Pulmonary artery endothelial cell (primary cell): ENCODE measurements around the gene OR5K2. TPM values are rescaled to one million over a fixed set of nuclear protein-coding genes. Genes with fewer than 3 reads are reported as not detected.
A peak's percentile ranks its signal among the peaks of the same experiment; 100 is the strongest.

Experiments
- DNase-seq: peaks from one replicate; pipeline ENCODE4 v3.0.0-alpha.2; 2011; ENCODE audit warnings: low read depth, low spot score
- total RNA-seq: library from RNA; depleted of rRNA; stranded (reverse); fragments of >200 nt; gene quantifications from 2 replicates; pipeline ENCODE4 v1.2.3, GENCODE V29; 2014

Gene OR5K2
- total RNA-seq, 1 donor from 2014 or later: not detected

DNA sequence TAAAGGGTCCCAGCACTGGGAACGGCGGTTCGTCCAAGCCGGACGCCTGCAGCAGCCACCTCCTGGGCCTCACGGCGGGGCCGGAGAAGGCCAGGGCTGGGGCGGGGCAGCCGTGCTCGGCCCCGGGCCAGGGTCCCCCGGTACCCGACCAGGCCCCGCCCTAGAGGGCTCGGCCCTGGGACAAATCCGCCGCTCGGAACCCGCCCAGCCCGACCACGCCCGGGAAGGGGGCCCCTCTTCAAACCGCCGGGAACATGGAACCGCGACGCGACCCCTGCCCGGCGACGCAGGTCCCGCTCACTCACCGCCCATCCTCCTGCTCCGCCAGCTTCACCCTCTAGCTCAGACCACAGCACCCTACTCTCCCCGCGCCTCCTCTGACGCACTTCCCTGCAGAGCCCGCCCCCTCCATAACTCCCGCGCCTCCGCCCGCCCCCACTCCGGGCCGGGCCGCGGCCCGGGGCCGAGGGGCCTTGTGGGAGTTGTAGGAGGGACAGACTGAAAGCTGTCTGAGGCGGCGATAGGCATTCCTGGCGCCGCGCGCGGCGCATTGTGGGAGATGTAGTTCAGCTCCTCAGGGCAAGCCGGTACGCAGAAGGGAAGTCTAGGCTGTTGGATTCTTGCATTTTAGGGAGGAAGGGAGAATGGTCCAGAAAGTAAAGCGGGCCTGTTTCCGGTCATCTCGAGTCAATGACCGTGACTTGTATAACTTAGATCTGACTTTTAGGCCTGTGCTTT, 25.2 kb downstream of the OR5K2 start, which contains the start of gene CLDND1:
Gene CLDND1 (minus strand): TSS at position 359 of the 738 bp plus-strand sequence. CDS start 1,478 bp downstream, outside the sequence.
- DNase-seq: peak; percentile 85

DNA sequence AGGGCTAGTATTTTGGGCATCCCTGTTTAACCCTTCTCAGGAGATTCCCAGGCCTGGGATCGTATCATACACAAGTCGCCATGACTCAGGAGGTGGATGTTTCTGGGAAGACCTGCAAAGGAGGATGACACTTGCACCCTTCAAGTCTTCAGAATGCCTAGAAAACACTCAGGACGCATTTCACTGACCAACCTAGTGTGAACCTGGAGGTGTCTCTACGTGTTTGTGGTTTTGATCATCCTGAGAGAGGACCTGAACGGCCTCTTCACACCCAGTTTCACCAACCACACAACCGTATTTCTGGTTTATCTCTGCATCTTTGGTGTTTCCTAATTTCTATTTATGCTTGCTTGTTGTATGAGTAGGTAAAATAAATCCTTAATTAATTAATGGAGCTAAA, 28.0 kb downstream of the OR5K2 start:
- no peak for DNase-seq

- no peak for DNase-seq
These were observed 31.2 kb downstream of the OR5K2 start for GRCh38 chr3:98528474-98529346.

- no peak for DNase-seq
These were observed 32.5 kb downstream of the OR5K2 start for GRCh38 chr3:98529856-98530459.

DNA sequence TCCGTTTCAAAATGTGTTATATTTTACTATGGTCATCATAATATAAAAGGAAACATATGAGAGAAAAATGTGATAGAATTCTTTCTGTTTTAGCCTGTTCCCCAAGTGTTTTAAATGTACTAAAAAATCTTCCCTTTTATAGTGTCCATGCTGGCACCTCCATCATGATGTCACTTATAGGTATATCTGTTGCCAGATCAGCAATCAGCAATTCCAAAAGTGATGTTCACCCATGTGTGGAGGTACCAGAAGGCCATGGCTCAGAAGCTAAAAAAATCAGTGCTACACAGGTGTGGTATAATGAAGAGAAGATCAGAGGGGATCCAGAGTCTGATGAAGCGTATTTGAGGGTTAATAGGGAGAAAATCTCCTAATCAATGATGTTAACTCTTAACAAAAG, 33.2 kb downstream of the OR5K2 start:
- DNase-seq: no peak

DNA sequence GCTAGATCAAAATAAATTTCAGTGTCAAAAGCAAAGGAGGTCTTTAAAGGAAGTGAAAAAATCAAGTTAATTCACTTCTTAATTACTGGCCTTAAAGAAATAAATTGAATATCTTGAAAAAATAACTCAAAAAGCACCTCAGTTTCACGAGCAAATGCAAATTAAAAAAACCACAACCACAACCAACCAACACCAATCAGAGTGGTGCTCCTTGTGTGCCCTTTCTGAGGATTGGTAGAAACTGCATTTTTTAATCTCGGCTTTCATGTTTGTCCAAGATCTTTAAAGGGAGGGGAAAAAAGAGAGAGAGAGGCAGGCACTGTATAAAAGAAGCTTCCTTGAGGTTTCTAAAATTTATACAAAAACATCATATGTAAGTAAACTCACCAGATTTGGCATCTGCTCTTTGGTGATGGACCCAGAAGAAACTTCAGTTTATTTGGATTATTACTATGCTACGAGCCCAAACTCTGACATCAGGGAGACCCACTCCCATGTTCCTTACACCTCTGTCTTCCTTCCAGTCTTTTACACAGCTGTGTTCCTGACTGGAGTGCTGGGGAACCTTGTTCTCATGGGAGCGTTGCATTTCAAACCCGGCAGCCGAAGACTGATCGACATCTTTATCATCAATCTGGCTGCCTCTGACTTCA, 34.3 kb downstream of the OR5K2 start, which contains the start of gene GPR15:
Gene GPR15 (plus strand): TSS at position 357 of the 653 bp plus-strand sequence. CDS start 56 bp downstream, at position 413.
- no peak for DNase-seq

DNA sequence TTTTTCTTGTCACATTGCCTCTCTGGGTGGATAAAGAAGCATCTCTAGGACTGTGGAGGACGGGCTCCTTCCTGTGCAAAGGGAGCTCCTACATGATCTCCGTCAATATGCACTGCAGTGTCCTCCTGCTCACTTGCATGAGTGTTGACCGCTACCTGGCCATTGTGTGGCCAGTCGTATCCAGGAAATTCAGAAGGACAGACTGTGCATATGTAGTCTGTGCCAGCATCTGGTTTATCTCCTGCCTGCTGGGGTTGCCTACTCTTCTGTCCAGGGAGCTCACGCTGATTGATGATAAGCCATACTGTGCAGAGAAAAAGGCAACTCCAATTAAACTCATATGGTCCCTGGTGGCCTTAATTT, 34.8 kb downstream of the OR5K2 start:
- DNase-seq: no peak

DNA sequence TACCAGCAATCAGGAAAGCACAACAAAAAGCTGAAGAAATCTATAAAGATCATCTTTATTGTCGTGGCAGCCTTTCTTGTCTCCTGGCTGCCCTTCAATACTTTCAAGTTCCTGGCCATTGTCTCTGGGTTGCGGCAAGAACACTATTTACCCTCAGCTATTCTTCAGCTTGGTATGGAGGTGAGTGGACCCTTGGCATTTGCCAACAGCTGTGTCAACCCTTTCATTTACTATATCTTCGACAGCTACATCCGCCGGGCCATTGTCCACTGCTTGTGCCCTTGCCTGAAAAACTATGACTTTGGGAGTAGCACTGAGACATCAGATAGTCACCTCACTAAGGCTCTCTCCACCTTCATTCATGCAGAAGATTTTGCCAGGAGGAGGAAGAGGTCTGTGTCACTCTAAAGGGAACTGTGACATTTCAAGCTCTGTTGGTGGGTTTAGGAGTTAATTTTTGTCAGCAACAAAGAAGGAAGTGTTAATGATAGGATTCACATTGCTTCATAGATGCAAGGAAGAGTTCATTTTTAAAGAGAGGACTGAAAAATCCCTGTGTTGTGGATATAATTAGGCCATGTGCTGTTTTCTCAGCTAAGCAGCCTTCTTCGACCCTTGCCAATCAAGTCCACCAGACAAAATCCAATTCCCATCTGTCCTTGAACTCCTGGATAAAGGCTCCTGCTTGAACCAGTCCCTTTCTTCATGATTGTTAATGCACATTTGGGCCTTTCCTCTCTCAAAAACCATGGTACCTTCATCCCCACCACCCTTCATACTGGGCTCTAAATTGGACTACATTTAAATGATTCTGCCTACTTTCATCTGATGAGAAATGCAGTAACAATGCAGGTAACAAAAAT, 35.5 kb downstream of the OR5K2 start:
- no peak for DNase-seq

DNA sequence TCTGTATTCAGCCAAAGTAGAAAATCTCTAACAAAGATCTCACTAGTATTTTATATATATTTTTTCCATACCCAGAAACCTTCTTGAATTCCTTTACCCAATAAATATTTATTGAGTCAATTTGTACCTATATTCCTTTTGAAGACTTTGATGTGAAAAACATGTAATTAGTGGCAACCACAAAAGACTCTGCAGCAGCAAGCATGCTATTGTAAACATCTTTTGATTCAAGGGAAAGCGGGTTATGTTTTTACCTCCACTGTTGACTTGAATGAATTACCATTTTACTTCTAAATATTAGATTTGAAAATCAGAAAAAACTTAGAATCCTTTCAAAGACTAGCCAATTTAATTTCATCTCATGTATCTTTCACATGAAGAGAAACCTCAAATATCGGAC, 36.7 kb downstream of the OR5K2 start:
- DNase-seq: no peak

DNA sequence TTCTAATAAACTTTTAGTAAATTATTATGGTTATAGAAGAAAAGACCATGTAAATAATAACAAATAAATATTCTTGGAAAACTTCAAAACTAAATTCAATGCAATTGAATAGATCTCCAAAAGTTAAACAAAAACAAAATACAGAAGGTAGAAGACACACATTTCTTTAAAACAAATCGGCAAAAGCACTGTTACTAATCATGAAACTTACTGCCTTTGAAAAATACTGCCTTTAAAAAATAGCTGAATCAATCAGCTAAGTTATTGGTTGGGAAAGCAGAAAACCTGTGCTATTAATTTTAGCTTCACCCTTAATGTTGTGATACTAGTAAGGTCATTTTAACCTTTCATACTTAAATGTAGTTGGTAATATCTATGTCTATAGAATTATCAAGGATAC, 37.3 kb downstream of the OR5K2 start:
- no peak for DNase-seq

GRCh38 chr3:98536456-98537017, 39.1 kb downstream of the OR5K2 start:
- DNase-seq: no peak

DNA sequence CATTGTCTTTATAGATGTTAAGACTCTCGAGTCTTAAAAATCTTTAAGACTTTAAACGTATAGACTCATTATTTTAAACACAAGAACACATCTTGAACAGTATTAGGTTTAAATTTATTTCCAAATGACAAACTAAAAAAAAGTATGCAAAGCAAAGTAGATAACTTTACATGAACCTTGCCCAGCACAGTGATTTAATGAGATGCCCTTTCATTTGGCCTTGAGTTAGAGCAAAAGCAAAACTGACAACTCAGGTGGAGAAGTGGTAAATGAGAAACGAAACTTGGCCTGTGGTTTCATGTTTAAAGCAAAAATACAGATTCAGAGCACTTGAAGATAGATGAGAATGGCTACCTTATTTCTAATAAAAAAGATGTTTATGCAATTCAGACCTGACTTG, 42.9 kb downstream of the OR5K2 start:
- no peak for DNase-seq

- DNase-seq: no peak
These were observed 44.2 kb downstream of the OR5K2 start for GRCh38 chr3:98541695-98542094.

- DNase-seq: no peak
These were observed 45.1 kb downstream of the OR5K2 start for GRCh38 chr3:98542623-98543022.

DNA sequence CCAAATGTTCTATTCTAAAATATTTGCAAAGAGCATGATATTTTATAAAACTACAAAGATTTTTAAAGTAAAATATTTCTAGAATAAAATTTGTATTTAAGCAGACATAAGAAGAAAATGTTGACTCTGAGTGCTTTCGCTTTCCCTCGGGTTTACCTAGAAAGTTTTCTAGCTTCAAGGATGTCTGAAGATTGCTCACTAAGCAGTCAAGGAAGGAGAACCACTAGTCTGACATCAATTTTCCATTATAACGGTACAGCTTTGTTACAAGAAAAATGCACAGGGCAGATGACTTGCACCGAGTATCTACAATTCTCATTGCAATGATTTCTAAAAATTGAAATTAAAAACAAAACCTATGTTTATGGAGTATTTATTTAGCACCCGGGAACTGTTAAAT, 48.5 kb downstream of the OR5K2 start:
- no peak for DNase-seq

Other genes with a start within 250 kb of the OR5K2 start
- not detected in 2 replicates for gene OR5H6, start 233.4 kb upstream of the OR5K2 start, total RNA-seq
- gene OR5H2, start 215.2 kb upstream of the OR5K2 start, total RNA-seq: not detected in 2 replicates
- gene OR5K4, start 143.8 kb upstream of the OR5K2 start, total RNA-seq: not detected in 2 replicates
- not detected in 2 replicates for gene OR5K3, start 107.0 kb upstream of the OR5K2 start, total RNA-seq
- not detected in 2 replicates for gene OR5K1, start 34.5 kb upstream of the OR5K2 start, total RNA-seq
- 93.3 and 138 TPM in 2 replicates for gene CLDND1, start 25.2 kb downstream of the OR5K2 start, total RNA-seq
- gene GPR15, start 34.3 kb downstream of the OR5K2 start, total RNA-seq: not detected in 2 replicates
- gene CPOX, start 95.9 kb downstream of the OR5K2 start, total RNA-seq: 25.6 and 36.1 TPM in 2 replicates